ENCODE results near the gene FXR1.
"Not testable (repeated sequence)": the region's sequence is repeated elsewhere in the genome, so short reads cannot be mapped to it uniquely, and the experiment has no call there.

FXR1 gene

GRCh38 chr3:180973543-180973942 lies 61.1 kb downstream of the FXR1 start:
- TF ChIP-seq SUZ12 (IDR thresholded peaks at IDR 0.05; ENCODE audit: extremely low read depth, insufficient read depth, insufficient read length): no peak
- TF ChIP-seq YY1 (IDR thresholded peaks at IDR 0.05; ENCODE audit: insufficient read depth, insufficient read length): no peak
- no peak for TF ChIP-seq ZNF274 (IDR thresholded peaks at IDR 0.05; ENCODE audit: low read depth, low read length)
- DNase-seq (ENCODE audit: low read depth, low spot score): no peak
- H3K27me3 ChIP-seq (ENCODE audit: insufficient read depth, insufficient read length): no peaks in the 10 kb centered on the region
- H3K9me3 ChIP-seq (ENCODE audit: insufficient read depth, low read length): no peaks in the 10 kb centered on the region
- H3K4me1 ChIP-seq (ENCODE audit: insufficient read depth, insufficient read length): no peaks in the 10 kb centered on the region
- peaks cover 87% of the 10 kb centered on the region for H3K36me3 ChIP-seq (ENCODE audit: insufficient read depth, insufficient read length, low read length)
- no peak overlapping the region for H3K9ac ChIP-seq (ENCODE audit: insufficient read length, low read depth)
- H3K4me3 ChIP-seq (ENCODE audit: insufficient read length, low read depth): no peak overlapping the region

GRCh38 chr3:180974286-180974685 lies 61.8 kb downstream of the FXR1 start:
- no peak for TF ChIP-seq YY1 (IDR thresholded peaks at IDR 0.05; ENCODE audit: insufficient read depth, insufficient read length)
- TF ChIP-seq ZNF274 (IDR thresholded peaks at IDR 0.05; ENCODE audit: low read depth, low read length): no peak
- no peak for TF ChIP-seq SUZ12 (IDR thresholded peaks at IDR 0.05; ENCODE audit: extremely low read depth, insufficient read depth, insufficient read length)
- no peak for DNase-seq (ENCODE audit: low read depth, low spot score)
- Histone ChIP-seq H3K36me3 (ENCODE audit: insufficient read depth, insufficient read length, low read length) (peaks cover 81% of the 10 kb centered on the region), H3K9me3 (ENCODE audit: insufficient read depth, low read length) (no peaks in the 10 kb centered on the region), H3K4me1 (ENCODE audit: insufficient read depth, insufficient read length) (no peaks in the 10 kb centered on the region), H3K4me3 (ENCODE audit: insufficient read length, low read depth) (no peak overlapping the region), H3K27me3 (ENCODE audit: insufficient read depth, insufficient read length) (no peaks in the 10 kb centered on the region), H3K9ac (ENCODE audit: insufficient read length, low read depth) (no peak overlapping the region)

GRCh38 chr3:180977498-180977897 lies 65.0 kb downstream of the FXR1 start:
- H3K4me1 ChIP-seq (ENCODE audit: insufficient read depth, insufficient read length): no peaks in the 10 kb centered on the region
- TF ChIP-seq SUZ12 (IDR thresholded peaks at IDR 0.05; ENCODE audit: extremely low read depth, insufficient read depth, insufficient read length) (no peak), YY1 (IDR thresholded peaks at IDR 0.05; ENCODE audit: insufficient read depth, insufficient read length) (no peak), ZNF274 (IDR thresholded peaks at IDR 0.05; ENCODE audit: low read depth, low read length) (no peak)
- H3K9ac ChIP-seq (ENCODE audit: insufficient read length, low read depth): no peak overlapping the region
- DNase-seq (ENCODE audit: low read depth, low spot score): no peak
- no peaks in the 10 kb centered on the region for H3K27me3 ChIP-seq (ENCODE audit: insufficient read depth, insufficient read length)
- peaks cover 59% of the 10 kb centered on the region for H3K36me3 ChIP-seq (ENCODE audit: insufficient read depth, insufficient read length, low read length)
- H3K9me3 ChIP-seq (ENCODE audit: insufficient read depth, low read length): no peaks in the 10 kb centered on the region
- H3K4me3 ChIP-seq (ENCODE audit: insufficient read length, low read depth): no peak overlapping the region

GRCh38 chr3:180979961-180980360 lies 67.5 kb downstream of the FXR1 start:
- Histone ChIP-seq H3K4me3 (ENCODE audit: insufficient read length, low read depth) (no peak overlapping the region), H3K36me3 (ENCODE audit: insufficient read depth, insufficient read length, low read length) (peaks cover 53% of the 10 kb centered on the region), H3K4me1 (ENCODE audit: insufficient read depth, insufficient read length) (no peaks in the 10 kb centered on the region), H3K9ac (ENCODE audit: insufficient read length, low read depth) (no peak overlapping the region), H3K27me3 (ENCODE audit: insufficient read depth, insufficient read length) (no peaks in the 10 kb centered on the region), H3K9me3 (ENCODE audit: insufficient read depth, low read length) (no peaks in the 10 kb centered on the region)
- no peak for TF ChIP-seq SUZ12 (IDR thresholded peaks at IDR 0.05; ENCODE audit: extremely low read depth, insufficient read depth, insufficient read length)
- TF ChIP-seq YY1 (IDR thresholded peaks at IDR 0.05; ENCODE audit: insufficient read depth, insufficient read length): no peak
- TF ChIP-seq ZNF274 (IDR thresholded peaks at IDR 0.05; ENCODE audit: low read depth, low read length): no peak
- DNase-seq (ENCODE audit: low read depth, low spot score): no peak

GRCh38 chr3:180980611-180981010 lies 68.1 kb downstream of the FXR1 start:
- Histone ChIP-seq H3K4me3 (ENCODE audit: insufficient read length, low read depth) (no peak overlapping the region), H3K27me3 (ENCODE audit: insufficient read depth, insufficient read length) (no peaks in the 10 kb centered on the region), H3K36me3 (ENCODE audit: insufficient read depth, insufficient read length, low read length) (peaks cover 58% of the 10 kb centered on the region), H3K4me1 (ENCODE audit: insufficient read depth, insufficient read length) (no peaks in the 10 kb centered on the region), H3K9ac (ENCODE audit: insufficient read length, low read depth) (no peak overlapping the region), H3K9me3 (ENCODE audit: insufficient read depth, low read length) (no peaks in the 10 kb centered on the region)
- TF ChIP-seq SUZ12 (IDR thresholded peaks at IDR 0.05; ENCODE audit: extremely low read depth, insufficient read depth, insufficient read length) (no peak), ZNF274 (IDR thresholded peaks at IDR 0.05; ENCODE audit: low read depth, low read length) (no peak), YY1 (IDR thresholded peaks at IDR 0.05; ENCODE audit: insufficient read depth, insufficient read length) (no peak)
- DNase-seq (ENCODE audit: low read depth, low spot score): no peak

- H3K27me3 ChIP-seq (ENCODE audit: insufficient read depth, insufficient read length): no peaks in the 10 kb centered on the region
- H3K4me3 ChIP-seq (ENCODE audit: insufficient read length, low read depth): no peak overlapping the region
- no peak for DNase-seq (ENCODE audit: low read depth, low spot score)
- no peak overlapping the region for H3K9ac ChIP-seq (ENCODE audit: insufficient read length, low read depth)
- no peaks in the 10 kb centered on the region for H3K9me3 ChIP-seq (ENCODE audit: insufficient read depth, low read length)
- no peak for TF ChIP-seq ZNF274 (IDR thresholded peaks at IDR 0.05; ENCODE audit: low read depth, low read length)
- no peak for TF ChIP-seq SUZ12 (IDR thresholded peaks at IDR 0.05; ENCODE audit: extremely low read depth, insufficient read depth, insufficient read length)
- no peak for TF ChIP-seq YY1 (IDR thresholded peaks at IDR 0.05; ENCODE audit: insufficient read depth, insufficient read length)
- H3K4me1 ChIP-seq (ENCODE audit: insufficient read depth, insufficient read length): no peaks in the 10 kb centered on the region
- peaks cover 53% of the 10 kb centered on the region for H3K36me3 ChIP-seq (ENCODE audit: insufficient read depth, insufficient read length, low read length)
Measured at GRCh38 chr3:180981912-180982311, 69.4 kb downstream of the FXR1 start.

GRCh38 chr3:180983136-180983535 lies 70.7 kb downstream of the FXR1 start:
- no peaks in the 10 kb centered on the region for H3K9me3 ChIP-seq (ENCODE audit: insufficient read depth, low read length)
- H3K36me3 ChIP-seq (ENCODE audit: insufficient read depth, insufficient read length, low read length): peaks cover 54% of the 10 kb centered on the region
- H3K9ac ChIP-seq (ENCODE audit: insufficient read length, low read depth): no peak overlapping the region
- no peaks in the 10 kb centered on the region for H3K4me1 ChIP-seq (ENCODE audit: insufficient read depth, insufficient read length)
- H3K4me3 ChIP-seq (ENCODE audit: insufficient read length, low read depth): no peak overlapping the region
- H3K27me3 ChIP-seq (ENCODE audit: insufficient read depth, insufficient read length): no peaks in the 10 kb centered on the region
- DNase-seq (ENCODE audit: low read depth, low spot score): no peak
- TF ChIP-seq SUZ12 (IDR thresholded peaks at IDR 0.05; ENCODE audit: extremely low read depth, insufficient read depth, insufficient read length) (no peak), YY1 (IDR thresholded peaks at IDR 0.05; ENCODE audit: insufficient read depth, insufficient read length) (no peak), ZNF274 (IDR thresholded peaks at IDR 0.05; ENCODE audit: low read depth, low read length) (no peak)

- not testable (repeated sequence) for H3K27me3 ChIP-seq (ENCODE audit: insufficient read depth, insufficient read length); DNase-seq (ENCODE audit: low read depth, low spot score); H3K4me1 ChIP-seq (ENCODE audit: insufficient read depth, insufficient read length); H3K4me3 ChIP-seq (ENCODE audit: insufficient read length, low read depth); H3K9ac ChIP-seq (ENCODE audit: insufficient read length, low read depth); H3K9me3 ChIP-seq (ENCODE audit: insufficient read depth, low read length)
- H3K36me3 ChIP-seq (ENCODE audit: insufficient read depth, insufficient read length, low read length): peaks cover 41% of the 10 kb centered on the region
Measured at GRCh38 chr3:180986366-180986765, 73.9 kb downstream of the FXR1 start.

Measured in NT2/D1 (cell line).